ENCODE results near the gene IFT22. TPM values are rescaled to one million over a fixed set of nuclear protein-coding genes. Genes with fewer than 3 reads are reported as not detected.

Gene IFT22
- polyA plus RNA-seq, 1 of the 3 experiments (the other 2 are of a cell fraction), result 66.7 TPM

- WGBS (ENCODE audit: low lambda C conversion rate), result 89% methylated on average over 8 of the region's 8 CpGs
- H3K27ac ChIP-seq (ENCODE audit: low read depth in 2 of 2, low read length in 1 of 2), result no peak overlapping the region
- H3K4me2 ChIP-seq, result no peak overlapping the region
- no peaks in the 10 kb centered on the region for H3K79me2 ChIP-seq (ENCODE audit: insufficient read depth)
- no peaks in the 10 kb centered on the region for H3F3A ChIP-seq (replicated peaks; ENCODE audit: insufficient read depth)
- POLR2A ChIA-PET, result no interaction called here
- H3K9me2 ChIP-seq, result no peaks in the 10 kb centered on the region
- peaks cover 38% of the 10 kb centered on the region for H3K27me3 ChIP-seq (ENCODE audit: insufficient read depth)
- DNase-seq, result no peak
- no peaks in the 10 kb centered on the region for H3K36me3 ChIP-seq (replicated peaks in 1 of 2; ENCODE audit: control insufficient read depth in 1 of 2, insufficient read depth in 2 of 2, low read length in 1 of 2)
- H3K4me3 ChIP-seq (ENCODE audit: low read depth in 2 of 2, low read length in 1 of 2), result no peak overlapping the region
- no peaks in the 10 kb centered on the region for H3K9me3 ChIP-seq
- H2AFZ ChIP-seq (ENCODE audit: low read depth), result no peak overlapping the region
- TF ChIP-seq GABPA (IDR thresholded peaks at IDR 0.05; ENCODE audit: low read depth), result no peak
- no peak for TF ChIP-seq JUND (IDR thresholded peaks at IDR 0.05)
- TF ChIP-seq USF1 (IDR thresholded peaks at IDR 0.05; ENCODE audit: borderline replicate concordance, low read depth), result no peak
- no peak for TF ChIP-seq IRF3 (IDR thresholded peaks at IDR 0.05; ENCODE audit: low read depth, low read length)
- no peak for TF ChIP-seq MXI1 (IDR thresholded peaks at IDR 0.05; ENCODE audit: low read depth, low read length)
- no peak for TF ChIP-seq EZH2phosphoT487 (IDR thresholded peaks at IDR 0.05; ENCODE audit: borderline replicate concordance, low read depth)
- no peak for TF ChIP-seq CTCF (IDR thresholded peaks at IDR 0.05)
- no peak for TF ChIP-seq REST (IDR thresholded peaks at IDR 0.05; ENCODE audit: low read depth, low read length)
- TF ChIP-seq FOXM1 (IDR thresholded peaks at IDR 0.05; ENCODE audit: low read depth), result no peak
- no peak for TF ChIP-seq ZBTB33 (IDR thresholded peaks at IDR 0.05; ENCODE audit: borderline replicate concordance, low read depth)
- TF ChIP-seq NFIC (IDR thresholded peaks at IDR 0.05; ENCODE audit: borderline replicate concordance), result no peak
- TF ChIP-seq NRF1 (IDR thresholded peaks at IDR 0.05; ENCODE audit: low read depth, low read length), result no peak
- TF ChIP-seq CHD2 (IDR thresholded peaks at IDR 0.05; ENCODE audit: low read length, partially characterized antibody), result no peak
- TF ChIP-seq PBX3 (IDR thresholded peaks at IDR 0.05), result no peak
- TF ChIP-seq SIN3A (IDR thresholded peaks at IDR 0.05; ENCODE audit: borderline replicate concordance, low read depth, low read length), result no peak
- no peak for TF ChIP-seq TEAD4 (IDR thresholded peaks at IDR 0.05; ENCODE audit: borderline replicate concordance, insufficient read depth)
- no peaks in the 10 kb centered on the region for H4K20me1 ChIP-seq (ENCODE audit: insufficient read depth)
- H3K4me1 ChIP-seq (ENCODE audit: control insufficient read depth in 1 of 2, insufficient read depth in 2 of 2, low read depth in 1 of 2, low read length in 1 of 2), result no peaks in the 10 kb centered on the region; a peak in 1 of 4 replicates
- CTCF ChIA-PET, result interaction anchor here (1.1 to 3.5 kb wide), 3 partner anchors 12 to 39 kb away, joined by 4 to 20 read pairs (median 7); no protein-coding TSS in a partner anchor
- H3K9ac ChIP-seq, result no peak overlapping the region
Measured at GRCh38 chr7:101294832-101295121, 26.8 kb downstream of the IFT22 start.

All from SK-N-SH (cell line).